T-helper 1 cell (primary cell): ENCODE results near the gene PDE8B.

Experiments used
- DNase-seq, 5 donors: peaks; one replicate each; pipeline ENCODE4 v3.0.0-alpha.2; 2012 to 2020
- total RNA-seq, 4 donors: gene quantifications; one replicate each; lab custom pipeline; 2026; lab: John Stamatoyannopoulos, UW

The PDE8B gene
- 0 reads per million in 4 donors for total RNA-seq

DNA sequence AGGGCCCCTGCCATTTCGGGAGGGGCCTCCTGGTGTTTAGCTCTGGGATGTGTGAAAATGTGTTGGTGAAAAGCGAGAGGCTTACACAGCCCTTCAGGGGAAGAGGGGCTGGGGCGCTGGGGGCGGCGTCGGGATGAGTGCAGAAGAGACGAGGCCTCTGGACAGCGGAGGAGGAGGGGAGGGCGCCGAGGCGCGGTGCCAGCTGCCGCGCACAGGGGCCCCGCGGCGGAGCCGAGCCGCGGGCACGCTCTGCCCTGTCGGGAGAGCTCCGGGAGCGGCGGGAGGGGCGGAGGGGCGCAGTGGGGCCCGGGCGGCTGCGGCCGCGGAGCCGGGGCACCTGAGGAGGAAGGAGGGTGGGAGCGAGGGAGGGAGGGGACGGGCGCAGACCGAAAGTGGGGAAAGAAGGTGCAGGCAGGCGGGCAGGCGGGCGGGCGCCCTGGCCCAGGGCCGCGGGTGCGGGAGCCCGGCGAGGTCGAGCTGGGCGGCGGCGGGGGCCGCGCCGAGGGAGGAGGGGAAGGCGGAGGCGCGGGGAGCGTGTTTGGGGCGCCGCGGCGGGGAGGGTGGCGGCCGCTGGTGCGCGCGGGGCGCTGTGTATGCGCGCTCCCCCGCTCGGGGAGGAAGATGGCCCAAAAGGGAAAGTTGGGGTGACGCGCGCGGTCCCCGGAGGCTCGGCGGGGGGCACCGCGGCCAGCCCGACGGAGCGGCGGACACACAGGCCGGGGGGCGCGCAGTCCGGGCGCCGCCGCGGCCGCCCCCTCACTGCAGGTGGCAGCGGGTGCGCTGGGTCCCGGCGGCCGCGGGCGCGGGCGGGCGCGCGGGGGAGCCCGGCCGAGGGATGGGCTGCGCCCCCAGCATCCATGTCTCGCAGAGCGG is at the start of gene PDE8B:
Gene PDE8B, plus strand, starts transcription at position 590 of the 873 bp plus-strand sequence. Its CDS starts 246 bp downstream, at position 836.
- no peak for DNase-seq

DNA sequence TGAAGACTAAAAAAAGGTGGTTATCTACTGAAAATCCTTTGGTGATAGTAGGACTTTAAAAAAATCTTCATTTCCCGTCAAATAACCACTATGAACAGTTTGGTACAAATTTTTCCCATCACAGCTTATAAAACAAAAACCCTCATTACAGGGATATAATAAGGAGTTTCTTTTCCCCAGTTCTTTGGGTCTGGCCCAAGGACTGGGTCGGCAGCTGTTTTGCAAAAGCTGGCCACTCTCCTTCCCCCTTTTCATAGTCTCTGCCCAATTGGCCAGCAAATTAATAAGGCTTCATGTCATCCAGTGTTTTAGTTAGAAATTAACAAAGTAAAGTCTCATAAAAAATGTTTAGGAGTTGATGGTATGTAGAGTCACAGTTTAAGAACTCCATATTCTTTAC is 47.0 kb upstream of the PDE8B start:
- no peak for DNase-seq

DNA sequence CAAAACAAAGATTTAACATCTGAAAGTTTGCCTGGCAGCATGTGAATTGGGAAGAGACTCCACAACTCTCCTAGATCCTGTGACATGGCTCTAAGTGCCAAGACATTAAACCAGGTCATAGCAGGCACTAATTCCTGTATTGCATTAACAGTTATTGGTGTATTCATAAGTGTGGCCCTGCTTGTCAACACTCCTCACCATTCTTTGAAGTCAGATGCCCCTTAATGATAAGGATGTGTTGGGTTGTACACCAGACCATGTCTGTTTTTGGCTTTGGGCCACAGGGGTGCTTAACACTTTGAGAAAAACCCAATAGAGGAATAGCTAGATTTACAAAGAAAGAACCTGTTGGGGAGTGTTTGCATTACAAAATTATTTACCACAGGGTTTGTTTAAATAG is 43.4 kb upstream of the PDE8B start:
- no peak for DNase-seq

GRCh38 chr5:77167695-77168121 is 42.8 kb upstream of the PDE8B start:
- DNase-seq, result no peak

GRCh38 chr5:77168161-77168878 is 42.2 kb upstream of the PDE8B start:
- DNase-seq, result no peak

DNA sequence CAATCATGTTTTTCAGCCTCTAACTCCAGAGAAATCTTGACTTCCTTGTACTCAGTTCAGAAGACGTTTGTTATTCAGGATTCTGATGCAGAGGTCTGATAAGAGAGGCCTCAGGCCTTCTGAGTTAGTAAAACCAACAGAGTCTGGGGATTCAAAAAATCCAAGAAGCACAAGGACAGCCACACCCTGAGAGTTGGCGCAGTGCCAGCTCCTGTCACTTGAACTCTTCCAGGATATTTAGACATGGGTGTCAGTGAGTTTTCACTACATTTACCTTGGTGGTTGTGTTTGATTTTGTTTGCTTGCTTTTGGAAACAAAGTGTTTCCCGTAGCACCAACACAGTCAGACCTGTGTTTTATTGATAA is 41.6 kb upstream of the PDE8B start:
- DNase-seq, result no peak

DNA sequence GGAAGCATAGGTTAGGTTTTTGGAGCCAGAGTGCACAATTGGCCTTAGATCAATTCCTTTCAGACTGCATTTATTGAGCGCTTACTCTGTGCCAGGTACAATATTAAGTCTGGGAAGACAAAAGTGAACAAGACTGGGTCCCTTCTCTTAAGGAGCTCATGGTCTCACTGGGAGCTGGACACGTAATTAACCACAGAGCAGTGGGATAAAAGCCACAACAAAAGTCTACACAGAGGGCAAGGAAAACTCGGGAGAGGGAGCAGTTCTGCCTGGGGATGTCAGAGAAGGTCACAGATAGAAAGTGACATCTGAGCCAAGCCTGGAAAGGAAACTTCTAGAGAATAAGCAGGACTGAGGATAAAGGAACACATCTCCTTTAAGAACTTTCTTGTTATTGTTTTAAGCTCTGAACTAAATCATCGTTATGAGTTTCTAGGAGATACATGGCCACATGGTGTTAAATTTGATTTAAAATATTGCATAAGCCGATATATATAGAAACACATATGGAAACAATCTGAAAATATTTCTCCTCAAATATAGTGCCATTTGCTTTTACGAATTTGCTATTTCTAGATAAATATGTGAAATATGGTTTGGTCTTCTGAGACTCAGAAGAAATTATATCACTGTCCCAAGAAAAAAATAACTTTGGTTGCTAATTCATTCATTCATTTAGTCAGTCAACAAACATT is 40.1 kb upstream of the PDE8B start:
- no peak for DNase-seq

DNA sequence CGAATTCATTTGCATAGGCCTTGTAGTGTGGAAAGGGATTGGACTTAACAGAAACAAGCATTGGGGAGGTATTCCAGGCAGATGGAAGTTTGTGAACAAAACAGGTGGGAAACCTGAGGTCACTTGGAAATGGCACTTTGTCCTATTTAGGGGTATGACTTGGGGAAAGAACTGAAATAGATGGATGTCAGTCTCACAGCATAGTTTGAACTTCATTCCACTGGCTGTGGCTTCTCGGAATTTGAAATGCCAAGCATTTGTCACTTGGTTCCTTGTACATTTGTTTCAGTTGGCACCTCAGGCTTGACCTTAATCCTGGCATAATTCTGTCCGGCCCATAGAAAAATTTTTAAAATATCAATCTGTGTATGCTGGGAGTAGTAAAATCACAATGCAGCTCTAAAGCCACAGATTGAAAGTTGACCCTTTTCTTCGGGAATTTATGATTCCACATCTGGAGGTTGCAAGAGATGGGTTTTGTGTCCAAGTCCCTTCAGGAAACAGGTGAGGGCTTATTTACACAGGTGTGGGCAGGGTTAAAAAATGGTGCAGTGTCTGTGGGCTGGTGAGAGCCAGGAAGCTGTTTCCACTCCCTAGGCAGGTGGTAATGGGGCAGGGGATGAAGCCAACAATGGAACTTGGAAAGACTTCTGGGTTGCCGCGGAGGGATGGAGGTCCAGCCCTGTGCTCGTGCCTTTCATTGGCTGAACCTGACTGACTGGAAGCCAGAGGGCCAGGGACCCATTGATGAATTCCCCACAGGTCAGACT is 39.2 kb upstream of the PDE8B start:
- no peak for DNase-seq

GRCh38 chr5:77172713-77173328 is 37.7 kb upstream of the PDE8B start:
- no peak for DNase-seq

DNA sequence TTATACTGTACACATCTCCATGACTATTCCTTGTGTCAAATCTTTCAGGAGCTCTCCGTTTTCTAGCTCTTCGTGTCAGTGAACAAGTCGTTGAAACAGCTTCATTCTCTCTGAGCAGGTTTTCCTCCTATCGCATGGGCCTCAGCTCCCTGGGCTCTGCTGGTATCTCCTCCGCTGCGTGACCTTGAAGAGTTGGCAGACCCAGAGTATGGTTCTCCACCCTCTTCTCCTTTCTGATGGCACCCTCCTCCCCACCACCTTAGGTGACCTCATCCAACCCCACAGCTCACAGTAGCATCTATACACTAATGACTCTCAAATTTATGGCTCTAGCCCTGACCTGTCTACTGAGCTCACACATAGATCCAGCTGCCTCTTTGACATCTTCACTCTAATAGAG is 36.0 kb upstream of the PDE8B start:
- no peak for DNase-seq

GRCh38 chr5:77175231-77175630 is 35.2 kb upstream of the PDE8B start:
- DNase-seq, result no peak

- no peak for DNase-seq
These were observed 34.1 kb upstream of the PDE8B start for GRCh38 chr5:77176429-77176828.

- DNase-seq, result no peak
These were observed 32.9 kb upstream of the PDE8B start for GRCh38 chr5:77177576-77177975.

GRCh38 chr5:77180167-77181081 is 30.1 kb upstream of the PDE8B start:
- peak in 1 of 5 donors; percentile 3 for DNase-seq

DNA sequence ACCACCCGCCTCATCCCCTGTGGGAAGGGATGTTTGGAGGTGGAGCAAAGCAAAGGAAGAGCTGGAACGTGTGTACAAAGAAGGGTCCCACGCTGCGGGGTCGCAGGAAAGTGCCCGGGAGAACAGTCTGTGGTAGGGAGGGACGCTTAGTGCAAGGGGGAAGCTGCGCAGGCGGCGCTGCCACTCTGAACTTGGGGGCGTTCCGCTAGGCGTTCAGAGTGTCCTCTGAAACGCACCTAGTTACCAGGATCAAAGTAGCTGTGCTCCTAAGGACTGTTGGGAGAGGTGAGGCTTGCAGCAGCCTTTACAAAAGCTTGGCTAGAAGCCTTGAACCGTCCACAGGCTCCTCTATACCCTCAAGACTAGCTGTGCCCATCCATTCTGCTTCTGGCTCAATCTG is 29.3 kb upstream of the PDE8B start:
- DNase-seq, result no peak

GRCh38 chr5:77181596-77182304 is 28.7 kb upstream of the PDE8B start:
- DNase-seq, result no peak

DNA sequence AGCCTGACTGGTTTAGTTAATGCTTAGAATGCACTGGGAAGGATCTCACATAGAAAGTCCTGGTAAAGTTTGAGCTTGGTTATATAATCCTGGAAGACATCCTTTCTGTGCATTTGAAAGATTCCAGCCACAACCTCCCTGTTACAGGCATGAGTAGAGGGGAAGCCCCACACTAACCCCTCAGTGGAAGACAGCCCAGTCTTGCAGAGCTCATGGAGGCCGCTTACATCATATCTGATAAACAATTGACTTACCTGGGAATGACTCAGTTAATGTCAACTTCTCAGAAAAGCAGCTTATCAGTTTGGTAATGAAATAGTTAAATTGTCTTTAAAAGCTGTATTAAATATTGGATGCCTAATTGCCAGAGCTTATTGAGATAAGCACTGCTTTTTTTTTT is 28.1 kb upstream of the PDE8B start:
- DNase-seq, result no peak

GRCh38 chr5:77186652-77187370 is 23.7 kb upstream of the PDE8B start:
- DNase-seq, result no peak

DNA sequence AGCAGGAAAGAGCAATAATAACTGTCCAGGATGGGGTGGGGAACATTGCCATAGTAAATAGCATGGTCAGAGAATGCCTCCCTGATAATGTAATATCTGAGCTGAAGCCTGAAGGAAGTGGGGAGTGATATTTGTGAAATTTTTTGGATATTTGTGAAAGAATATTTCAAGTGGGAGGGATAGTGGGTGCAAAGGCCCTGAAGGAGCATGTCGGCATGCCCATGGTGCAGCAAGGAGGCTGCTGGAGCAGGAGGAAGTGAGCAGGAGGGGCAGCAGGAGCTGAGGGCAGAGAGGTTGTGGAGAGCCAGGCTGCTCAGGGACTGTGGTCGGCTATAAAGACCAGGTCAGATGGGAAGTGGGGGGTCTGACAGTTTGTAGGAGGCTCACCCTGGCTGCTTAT is 21.1 kb upstream of the PDE8B start:
- DNase-seq, result no peak
